DMS153 treated with DMSO at 0.1 percent for 48 hours (cell line): ENCODE measurements around the gene U2AF1L4.

Experiments used
- DNase-seq: peaks from one replicate; lab custom pipeline; 2025; ENCODE audit not compliant: unreplicated experiment; lab: John Stamatoyannopoulos, UW

The U2AF1L4 gene, protein sequence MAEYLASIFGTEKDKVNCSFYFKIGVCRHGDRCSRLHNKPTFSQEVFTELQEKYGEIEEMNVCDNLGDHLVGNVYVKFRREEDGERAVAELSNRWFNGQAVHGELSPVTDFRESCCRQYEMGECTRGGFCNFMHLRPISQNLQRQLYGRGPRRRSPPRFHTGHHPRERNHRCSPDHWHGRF

DNA sequence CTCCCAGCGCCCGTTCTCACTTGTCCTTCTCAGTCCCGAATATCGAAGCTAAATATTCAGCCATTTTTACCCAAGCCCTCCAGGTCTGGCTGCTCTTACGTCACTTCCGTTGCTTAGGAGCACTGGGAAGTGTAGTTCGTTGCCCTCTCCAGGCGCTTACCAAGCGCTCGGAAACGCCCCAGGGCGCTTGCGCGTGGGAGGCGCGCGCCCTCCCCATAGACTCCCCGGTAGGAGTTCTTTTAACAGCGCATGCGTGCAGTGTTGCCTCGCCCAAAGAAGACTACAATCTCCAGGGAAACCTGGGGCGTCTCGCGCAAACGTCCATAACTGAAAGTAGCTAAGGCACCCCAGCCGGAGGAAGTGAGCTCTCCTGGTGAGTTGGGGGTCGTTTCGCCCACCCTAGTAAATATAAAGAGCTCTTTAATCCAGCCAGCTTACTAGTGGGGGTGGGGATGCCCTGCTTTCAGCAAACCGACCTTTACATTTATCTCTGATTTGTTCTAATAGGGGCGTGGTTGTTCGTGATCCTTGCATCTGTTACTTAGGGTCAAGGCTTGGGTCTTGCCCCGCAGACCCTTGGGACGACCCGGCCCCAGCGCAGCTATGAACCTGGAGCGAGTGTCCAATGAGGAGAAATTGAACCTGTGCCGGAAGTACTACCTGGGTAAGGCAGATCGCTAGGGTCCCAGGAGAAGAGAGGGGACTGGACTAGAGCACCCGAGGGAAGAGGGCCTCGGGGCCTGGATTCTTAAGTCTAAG, at the start of gene U2AF1L4, which contains the start of gene PSENEN:
Gene U2AF1L4 (minus strand): TSS at position 91 of the 759 bp plus-strand sequence. CDS start 27 bp downstream, at position 64.
Gene PSENEN (plus strand): TSS at position 324 of the 759 bp plus-strand sequence. CDS start 280 bp downstream, at position 604.
- peak; percentile 97 for DNase-seq

DNA sequence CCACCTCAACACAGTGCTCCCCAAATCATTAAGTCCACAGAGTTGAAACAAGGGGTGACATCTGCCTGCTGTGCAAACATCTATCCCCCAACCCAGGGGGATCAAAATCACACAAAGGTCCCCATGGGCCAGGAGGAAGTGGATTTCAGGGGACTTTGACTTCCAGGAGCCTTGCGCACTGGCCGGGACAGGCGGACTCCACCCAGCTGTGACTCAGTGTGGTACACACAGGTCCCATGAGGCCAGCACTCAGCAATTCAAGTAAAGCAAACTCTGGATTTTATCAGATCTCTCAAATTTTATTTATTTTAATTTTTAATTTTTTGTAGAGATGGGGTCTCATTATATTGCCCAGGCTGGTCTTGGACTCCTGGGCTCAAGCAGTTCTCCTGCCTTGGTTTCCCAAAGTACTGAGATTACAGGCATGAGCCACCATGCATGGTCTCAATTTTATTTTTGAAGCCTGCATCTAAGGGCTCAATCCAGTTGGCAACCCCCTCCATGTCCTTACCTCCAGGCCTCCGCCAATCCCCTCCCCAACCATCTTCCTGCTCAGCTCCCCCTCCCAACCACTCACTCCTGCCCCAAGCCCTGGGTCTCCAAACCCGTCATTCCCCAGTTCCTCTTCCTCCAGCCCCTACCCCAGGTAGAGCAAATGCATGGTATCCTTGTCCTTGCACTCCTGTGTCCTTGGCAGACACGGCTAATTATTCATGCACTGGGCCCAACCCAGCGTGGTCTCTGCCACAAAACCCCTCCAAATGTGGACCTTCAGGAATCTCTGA, 48.4 kb upstream of the U2AF1L4 start:
- no peak for DNase-seq

DNA sequence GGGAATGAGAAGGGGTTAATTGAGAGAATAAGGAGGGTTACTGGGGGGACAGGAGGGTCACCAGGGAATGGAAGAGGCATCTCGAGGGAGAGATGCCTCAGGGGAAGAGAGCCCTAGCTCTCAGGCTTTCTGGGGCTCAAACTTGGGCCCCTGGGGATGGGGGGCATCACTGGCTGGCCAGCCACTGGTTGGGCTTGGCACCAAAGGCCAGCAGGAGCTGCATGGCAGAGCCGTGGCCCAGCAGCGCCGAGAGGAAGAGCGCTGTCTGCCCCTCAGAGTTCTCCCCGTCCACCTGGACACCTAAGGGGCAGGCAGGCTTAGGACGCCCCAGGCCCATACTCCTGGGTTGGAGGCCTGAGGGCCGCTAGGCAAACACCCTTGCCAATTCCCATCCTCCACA, 47.7 kb upstream of the U2AF1L4 start:
- DNase-seq = no peak

DNA sequence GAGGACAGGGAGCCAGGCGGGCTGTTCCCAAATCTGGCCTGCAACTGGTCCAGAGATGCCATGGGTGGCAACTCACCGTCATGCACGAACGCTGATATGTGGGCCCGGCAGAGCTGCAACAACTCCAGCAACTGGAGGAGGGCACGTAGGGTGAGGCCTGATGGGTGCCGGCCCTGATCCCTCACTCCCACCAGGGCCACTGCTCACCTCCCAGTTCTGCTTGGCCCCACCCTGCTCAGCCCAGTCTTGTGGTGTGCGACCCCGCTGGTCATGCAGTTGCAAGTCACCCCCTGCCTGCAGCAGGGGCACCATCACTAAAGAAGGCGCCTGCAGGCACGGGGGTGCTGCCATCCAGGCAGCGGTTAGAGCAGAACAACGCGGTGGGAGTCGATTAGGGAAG, 47.1 kb upstream of the U2AF1L4 start:
- no peak for DNase-seq

DNA sequence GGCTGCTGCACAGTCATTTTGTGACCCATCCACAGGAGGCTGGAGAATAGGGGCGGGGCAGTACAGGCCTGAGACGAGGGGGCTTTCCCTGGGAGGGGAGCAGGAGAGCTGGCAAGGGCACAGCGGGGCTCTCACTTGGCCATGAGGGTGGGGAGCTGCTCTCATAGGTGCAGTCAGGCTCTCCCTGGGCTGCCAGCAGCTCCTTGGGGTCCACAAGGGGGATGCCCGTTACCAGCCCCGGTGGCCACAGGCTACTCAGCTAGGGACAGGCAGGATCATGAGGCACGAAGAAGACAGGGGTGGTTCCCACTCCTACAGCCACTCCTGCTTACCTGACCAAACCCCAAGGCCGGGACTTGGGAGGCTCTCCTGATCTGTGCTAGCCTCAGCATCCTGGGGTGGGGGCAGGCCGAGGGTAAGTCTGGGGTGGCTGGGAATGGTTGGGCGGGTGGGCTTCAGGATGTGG, 46.6 kb upstream of the U2AF1L4 start:
- DNase-seq = no peak

DNA sequence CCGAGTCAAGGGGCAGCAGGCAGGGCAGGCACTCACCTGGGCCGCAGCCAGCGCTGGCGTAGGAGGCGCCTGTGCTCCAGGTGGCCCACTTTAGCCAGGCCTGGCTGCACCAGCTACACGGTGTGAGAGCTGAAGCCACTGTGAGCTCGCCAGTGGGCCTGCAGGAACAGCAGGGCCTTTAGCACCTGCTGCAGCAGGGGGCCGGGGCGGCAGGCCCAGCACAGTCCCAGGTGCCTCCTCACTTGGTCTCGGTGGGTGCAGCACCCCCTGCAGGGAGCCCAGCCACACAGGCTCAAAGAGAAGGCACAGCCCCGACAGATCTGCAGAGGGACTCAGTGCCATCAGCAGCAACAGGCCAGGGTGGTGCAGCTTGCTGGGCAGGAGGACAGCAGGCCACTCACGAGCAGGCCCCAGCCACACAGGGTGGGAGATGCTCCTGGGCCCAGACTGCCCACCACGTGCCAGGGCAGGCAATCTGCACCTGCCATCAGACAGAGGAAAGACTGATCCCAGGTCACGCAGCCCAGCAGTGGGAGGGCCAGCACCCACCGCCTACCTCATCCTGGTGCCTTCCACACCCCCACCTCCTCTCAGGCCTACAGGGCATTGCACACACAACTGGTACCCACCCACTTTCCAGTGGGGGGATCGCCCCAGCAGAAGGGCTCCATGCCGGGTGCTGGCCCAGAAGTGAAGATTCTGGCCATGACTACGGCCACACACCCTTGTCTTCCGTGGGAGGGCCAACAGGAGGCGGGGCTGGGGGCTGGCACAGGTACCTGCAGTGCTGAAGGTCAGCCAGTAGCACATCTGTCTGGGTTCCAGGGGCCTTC, 46.0 kb upstream of the U2AF1L4 start:
- DNase-seq = no peak

DNA sequence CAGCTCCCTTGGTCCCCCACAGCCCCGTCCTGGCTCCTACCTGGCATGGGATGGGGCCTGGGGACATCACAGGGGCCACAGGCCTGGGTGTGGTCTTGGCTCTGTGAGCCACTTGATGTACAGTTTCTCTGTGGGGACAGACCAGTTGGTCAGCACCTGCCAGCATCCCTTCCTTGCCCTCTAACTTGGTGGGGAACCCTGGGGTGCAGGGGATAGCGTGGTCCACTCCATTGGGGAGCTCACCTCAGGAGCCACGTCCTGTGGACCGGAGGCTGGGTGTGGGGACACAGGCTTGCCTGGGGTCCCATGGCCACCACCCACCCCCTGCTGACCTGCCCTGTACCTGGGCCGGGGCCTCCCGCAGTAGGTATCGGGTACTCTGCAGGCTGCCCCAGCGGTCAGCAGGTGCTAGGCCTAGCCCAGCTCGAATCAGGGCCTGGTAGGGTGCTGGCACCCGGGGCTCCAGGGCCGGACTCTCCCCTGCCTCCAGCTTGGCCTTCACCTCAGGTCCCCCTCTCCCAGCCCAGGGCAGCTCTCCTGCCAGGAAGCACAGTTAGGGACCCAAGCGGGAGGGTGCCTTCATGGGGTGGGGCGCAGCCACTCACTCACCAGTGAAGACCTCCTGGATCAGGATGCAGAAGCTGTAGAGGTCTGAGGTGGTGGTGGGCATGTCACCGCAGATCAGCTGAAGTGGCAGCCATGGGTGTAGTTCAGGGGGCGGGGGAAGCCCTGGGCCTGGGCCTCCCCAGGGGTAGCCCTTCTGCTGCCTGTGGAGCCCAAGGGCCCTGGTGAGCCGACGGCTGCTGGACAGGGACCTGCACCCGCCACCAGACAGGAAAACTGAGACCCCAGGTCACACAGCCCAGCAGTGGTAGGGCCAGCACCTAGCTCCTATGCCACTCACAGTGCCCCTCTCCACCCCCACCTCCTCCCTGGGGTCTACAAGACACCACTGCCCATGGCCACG, 45.0 kb upstream of the U2AF1L4 start:
- DNase-seq = no peak

DNA sequence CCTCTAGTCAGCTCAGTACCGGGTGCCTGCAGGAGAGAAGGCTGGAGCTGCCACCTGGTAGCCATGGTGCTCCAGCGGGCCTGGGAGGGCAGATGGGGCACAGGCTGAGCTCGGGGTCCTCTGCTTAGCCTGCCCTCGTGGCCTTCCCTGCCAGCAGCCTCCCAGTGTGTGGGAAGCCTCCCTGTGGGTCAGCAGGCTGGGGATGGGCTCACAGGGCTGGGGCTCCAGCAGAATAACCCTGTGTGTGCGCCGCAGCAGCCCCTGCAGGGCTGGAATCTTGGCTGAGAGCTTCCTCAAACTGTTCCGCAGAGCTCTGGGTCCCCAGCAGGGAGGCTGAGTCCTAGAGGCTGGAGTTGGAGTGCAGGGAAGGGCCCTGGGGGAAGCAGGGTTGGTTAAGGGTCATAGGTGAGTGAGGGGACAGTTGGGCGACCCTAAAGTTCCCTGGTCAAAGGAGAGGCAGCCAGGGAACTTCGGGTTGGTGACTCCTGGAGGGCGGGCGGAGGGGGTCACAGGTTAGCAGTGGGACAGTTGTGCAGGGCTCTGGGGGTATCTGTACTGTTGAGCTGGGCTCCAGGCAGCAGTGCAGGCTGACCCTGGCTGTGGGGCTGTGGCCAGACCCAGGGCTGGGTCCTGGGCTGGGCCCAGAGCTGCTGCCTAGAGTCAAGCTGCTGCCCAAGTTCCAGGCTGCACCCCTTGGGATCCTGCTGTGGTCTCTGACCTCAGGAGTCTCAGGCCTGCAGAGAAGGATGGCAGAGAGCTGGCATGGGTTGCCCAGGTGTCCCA, 44.2 kb upstream of the U2AF1L4 start:
- DNase-seq = no peak

DNA sequence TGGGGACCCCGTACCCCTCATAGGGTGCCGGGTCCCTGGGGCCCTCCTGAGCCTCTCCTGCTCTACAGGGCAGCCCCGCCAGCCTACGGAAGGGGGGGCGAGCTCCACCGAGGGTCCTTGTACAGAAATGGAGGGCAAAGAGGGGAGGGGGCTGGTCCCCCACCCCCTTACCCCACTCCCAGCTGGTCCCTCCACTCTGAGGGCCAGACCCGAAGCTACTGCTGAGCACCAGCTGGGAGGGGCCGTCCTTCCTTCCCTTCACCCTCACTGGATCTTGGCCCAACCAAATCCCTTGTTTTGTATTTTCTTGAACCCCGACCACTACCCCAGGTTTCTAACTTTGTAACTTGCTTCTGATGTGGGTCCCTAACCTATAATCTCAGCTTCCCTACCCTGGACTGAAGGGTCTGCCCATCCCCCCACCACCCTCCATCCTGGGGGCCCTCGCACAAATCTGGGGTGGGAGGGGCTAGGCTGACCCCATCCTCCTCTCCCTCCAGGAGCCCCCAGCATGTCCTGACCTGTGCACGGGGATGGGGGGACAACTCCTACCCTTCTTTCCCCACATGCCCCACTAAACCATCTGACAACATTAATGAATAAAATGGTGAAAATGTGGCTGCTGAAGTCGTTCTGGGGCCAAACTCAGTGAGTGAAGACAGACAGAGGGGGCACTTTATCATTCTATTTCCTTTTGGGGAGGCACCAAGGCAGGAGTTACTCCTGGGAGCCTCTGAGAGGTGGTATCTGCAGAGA, 43.2 kb upstream of the U2AF1L4 start:
- no peak for DNase-seq

DNA sequence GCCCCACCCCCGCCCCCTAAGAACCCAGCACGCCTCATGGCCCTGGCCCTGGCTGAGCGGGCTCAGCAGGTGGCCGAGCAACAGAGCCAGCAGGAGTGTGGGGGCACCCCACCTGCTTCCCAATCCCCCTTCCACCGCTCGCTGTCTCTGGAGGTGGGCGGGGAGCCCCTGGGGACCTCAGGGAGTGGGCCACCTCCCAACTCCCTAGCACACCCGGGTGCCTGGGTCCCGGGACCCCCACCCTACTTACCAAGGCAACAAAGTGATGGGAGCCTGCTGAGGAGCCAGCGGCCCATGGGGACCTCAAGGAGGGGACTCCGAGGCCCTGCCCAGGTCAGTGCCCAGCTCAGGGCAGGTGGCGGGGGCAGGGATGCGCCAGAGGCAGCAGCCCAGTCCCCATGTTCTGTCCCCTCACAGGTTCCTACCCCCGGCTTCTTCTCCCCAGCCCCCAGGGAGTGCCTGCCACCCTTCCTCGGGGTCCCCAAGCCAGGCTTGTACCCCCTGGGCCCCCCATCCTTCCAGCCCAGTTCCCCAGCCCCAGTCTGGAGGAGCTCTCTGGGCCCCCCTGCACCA, 42.1 kb upstream of the U2AF1L4 start:
- no peak for DNase-seq

DNA sequence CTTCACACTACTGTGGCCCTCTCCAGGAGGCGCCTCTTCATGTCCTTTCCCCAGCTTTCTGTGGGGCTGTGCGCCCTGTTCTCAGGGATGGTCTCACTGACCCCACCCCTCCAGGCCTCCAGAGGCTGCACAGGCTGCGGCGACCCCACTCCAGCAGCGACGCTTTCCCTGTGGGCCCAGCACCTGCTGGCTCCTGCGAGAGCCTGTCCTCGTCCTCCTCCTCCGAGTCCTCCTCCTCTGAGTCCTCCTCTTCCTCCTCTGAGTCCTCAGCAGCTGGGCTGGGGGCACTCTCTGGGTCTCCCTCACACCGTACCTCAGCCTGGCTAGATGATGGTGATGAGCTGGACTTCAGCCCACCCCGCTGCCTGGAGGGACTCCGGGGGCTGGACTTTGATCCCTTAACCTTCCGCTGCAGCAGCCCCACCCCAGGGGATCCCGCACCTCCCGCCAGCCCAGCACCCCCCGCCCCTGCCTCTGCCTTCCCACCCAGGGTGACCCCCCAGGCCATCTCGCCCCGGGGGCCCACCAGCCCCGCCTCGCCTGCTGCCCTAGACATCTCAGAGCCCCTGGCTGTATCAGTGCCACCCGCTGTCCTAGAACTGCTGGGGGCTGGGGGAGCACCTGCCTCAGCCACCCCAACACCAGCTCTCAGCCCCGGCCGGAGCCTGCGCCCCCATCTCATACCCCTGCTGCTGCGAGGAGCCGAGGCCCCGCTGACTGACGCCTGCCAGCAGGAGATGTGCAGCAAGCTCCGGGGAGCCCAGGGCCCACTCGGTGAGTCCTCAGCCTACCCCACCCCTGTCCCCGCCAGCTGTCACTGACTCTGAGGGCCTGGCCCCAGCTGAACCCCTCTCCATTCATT, 41.3 kb upstream of the U2AF1L4 start:
- DNase-seq = no peak

DNA sequence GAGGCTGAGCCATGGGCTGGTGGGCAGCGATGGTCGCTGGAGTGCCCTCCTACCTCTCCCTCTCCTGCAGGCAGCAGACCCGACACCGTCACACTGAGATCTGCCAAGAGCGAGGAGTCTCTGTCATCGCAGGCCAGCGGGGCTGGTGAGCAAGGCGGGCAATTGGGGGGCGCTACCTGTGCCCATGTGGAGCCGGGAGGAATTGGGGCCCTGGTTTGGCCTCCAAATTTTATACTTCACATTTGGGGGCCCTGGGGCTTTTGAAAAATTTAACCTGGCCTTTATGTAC, 40.1 kb upstream of the U2AF1L4 start:
- DNase-seq = no peak

DNA sequence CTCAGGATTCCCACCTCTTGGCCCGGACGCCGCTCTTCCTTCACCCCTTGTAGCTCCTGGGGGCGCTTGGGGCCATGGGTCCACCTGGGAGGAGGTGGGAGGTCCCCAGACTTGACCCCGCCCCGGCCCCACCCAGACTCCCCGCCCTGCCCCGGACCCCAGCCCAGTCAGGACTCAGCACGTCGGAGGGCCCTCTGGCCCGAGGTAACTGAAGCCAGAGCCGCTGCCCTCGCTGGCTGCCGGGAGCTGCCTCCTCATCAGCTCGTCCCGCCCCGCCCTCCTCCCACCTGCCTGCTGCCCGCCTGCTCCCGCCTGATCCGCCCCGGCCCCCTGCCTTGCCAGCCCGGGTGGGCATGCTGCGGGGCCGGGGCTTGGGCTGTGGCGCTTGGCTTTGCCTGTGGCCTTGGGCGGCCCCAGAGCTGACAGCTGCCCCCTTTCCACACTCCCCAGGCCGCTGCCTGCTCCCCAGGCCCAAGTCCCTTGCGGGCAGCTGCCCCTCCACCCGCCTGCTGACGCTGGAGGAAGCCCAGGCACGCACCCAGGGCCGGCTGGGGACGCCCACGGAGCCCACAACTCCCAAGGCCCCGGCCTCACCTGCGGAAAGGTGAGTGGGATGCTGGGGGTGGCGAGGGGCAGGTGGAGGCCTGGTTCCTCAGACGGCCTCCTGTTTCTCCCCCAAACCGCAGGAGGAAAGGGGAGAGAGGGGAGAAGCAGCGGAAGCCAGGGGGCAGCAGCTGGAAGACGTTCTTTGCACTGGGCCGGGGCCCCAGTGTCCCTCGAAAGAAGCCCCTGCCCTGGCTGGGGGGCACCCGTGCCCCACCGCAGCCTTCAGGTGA, 39.5 kb upstream of the U2AF1L4 start:
- no peak for DNase-seq

DNA sequence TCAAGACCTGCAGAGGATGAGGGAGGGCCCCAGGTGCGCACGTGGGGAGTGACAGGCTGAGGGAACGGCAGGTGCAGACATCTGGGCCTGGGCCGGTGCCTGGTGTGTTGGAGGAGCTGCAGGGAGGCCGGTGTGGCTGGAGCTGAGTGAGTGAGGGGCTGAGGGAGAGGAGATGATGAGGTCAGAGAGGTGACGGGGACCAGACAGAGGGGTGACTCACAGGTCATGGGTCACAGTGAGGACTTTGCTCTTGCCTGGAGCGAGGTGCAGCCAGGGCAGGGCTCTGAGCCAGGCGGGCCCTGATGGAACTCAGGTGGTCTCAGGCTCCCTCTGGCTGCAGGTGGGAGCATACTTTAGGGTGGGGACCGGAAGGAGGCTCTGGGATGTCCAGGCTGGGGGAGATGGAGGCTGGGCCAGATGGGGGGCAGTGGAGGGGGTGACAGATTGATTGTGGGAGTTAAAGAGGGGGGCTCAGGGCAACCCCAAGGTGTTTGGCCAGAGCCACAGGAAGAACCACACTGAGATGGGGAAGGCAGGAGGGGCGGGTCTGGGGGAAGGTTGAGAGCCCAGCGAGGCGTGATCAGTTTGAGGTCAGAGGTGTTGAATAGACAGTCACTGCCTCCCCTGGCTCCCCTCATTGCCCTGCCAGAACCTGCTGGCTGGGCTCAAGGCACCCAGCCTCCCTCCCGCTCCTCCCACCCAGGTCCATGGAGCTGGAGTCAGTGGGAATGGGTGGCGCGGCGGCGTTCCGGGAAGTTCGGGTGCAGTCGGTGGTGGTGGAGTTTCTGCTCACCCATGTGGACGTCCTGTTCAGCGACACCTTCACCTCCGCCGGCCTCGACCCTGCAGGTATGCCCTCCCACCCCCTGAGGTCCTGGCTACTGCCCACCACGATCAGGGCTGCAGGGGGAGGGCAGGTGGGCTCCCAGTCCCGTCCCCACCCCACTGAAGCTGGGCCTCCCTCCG, 38.5 kb upstream of the U2AF1L4 start:
- no peak for DNase-seq

DNA sequence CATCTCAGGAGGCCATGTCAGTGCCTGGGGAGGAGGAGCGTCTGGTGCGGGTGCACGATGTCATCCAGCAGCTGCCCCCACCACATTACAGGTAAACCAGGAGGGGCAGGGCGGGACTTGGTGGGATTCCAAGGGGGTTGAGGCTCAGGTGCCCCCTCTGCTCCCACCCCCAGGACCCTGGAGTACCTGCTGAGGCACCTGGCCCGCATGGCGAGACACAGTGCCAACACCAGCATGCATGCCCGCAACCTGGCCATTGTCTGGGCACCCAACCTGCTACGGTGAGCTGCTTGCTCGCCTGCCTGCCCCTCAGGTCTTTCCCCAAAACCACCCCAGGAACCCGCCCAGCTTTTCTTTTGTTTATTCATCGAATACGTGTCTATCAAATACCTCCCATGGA, 37.4 kb upstream of the U2AF1L4 start:
- DNase-seq = no peak
